Natural killer cell treated with Interleukin-12 subunit alpha and Interleukin-12 subunit beta and Interleukin-15 and Interleukin-18, amount 100 ng/mL, for 72 hours (primary cell): ENCODE results near the gene RUNX1. TPM values are rescaled to one million over a fixed set of nuclear protein-coding genes. Genes with fewer than 3 reads are reported as not detected.

Experiments
- ATAC-seq, 2 donors: fragments of 150-1000 bp; cut with Tn5 transposase in 1 of 2; sonication (Bioruptor Pico), chemical (Tn5 transposase) in 1 of 2; 2 replicates each; pipeline ENCODE4 v1.10.0; 2021
- DNase-seq: peaks from one replicate; pipeline ENCODE4 v3.0.0; 2022; ENCODE audit warnings: low spot score
- H3K27ac Mint-ChIP-seq, 2 donors: 1 replicate in 1 of 2; 2 replicates in 1 of 2; pipeline ENCODE4 v1.8.0; 2022; ENCODE audit warnings: mixed read lengths in 2 of 2, mild to moderate bottlenecking in 1 of 2, moderate library complexity in 1 of 2
- H3K27me3 Mint-ChIP-seq, 2 donors: 1 replicate in 1 of 2; 2 replicates in 1 of 2; pipeline ENCODE4 v1.8.0; 2022; ENCODE audit warnings: mixed read lengths in 2 of 2
- H3K36me3 Mint-ChIP-seq: one replicate; pipeline ENCODE4 v1.8.0; 2022; ENCODE audit warnings: mixed read lengths
- H3K4me1 Mint-ChIP-seq, 2 donors: 1 replicate in 1 of 2; 2 replicates in 1 of 2; pipeline ENCODE4 v1.8.0; 2022; ENCODE audit warnings: low read depth in 2 of 2, mixed read lengths in 2 of 2, mild to moderate bottlenecking in 1 of 2
- H3K4me3 Mint-ChIP-seq: one replicate; pipeline ENCODE4 v1.8.0; 2022; ENCODE audit warnings: mixed read lengths
- H3K9me3 Mint-ChIP-seq: 2 replicates; pipeline ENCODE4 v1.8.0; 2022; ENCODE audit warnings: mixed read lengths
- total RNA-seq, 2 donors: library from RNA; stranded (reverse); gene quantifications; one replicate each; pipeline ENCODE4 v1.2.3, GENCODE V29; 2022

RUNX1 gene
- total RNA-seq, 2 donors from 2014 or later, result 67.8 to 121 TPM

- ATAC-seq (no peak), DNase-seq (no peak)
- H3K36me3 Mint-ChIP-seq, result peaks cover 9% of the 10 kb centered on the region
- peaks cover 2% of the 10 kb centered on the region for H3K9me3 Mint-ChIP-seq
- H3K4me1 Mint-ChIP-seq, result peaks cover 75 to 78% of the 10 kb centered on the region in 2 donors
- H3K27ac Mint-ChIP-seq, result peak overlapping the region; percentile 93 to 94
- no peaks in the 10 kb centered on the region for H3K27me3 Mint-ChIP-seq
- H3K4me3 Mint-ChIP-seq, result peak overlapping the region; percentile 92
These were observed 64.6 kb downstream of the RUNX1 start for GRCh38 chr21:34984356-34985058.

- peak; percentile 88 for DNase-seq
- H3K4me3 Mint-ChIP-seq, result peak overlapping the region; percentile 92
- H3K4me1 Mint-ChIP-seq, result peaks cover 73 to 78% of the 10 kb centered on the region in 2 donors
- peak overlapping the region; percentile 93 to 94 for H3K27ac Mint-ChIP-seq
- no peaks in the 10 kb centered on the region for H3K27me3 Mint-ChIP-seq
- H3K36me3 Mint-ChIP-seq, result peaks cover 9% of the 10 kb centered on the region
- peaks cover 2% of the 10 kb centered on the region for H3K9me3 Mint-ChIP-seq
- peak; percentile 84 to 86 for ATAC-seq
These were observed 65.4 kb downstream of the RUNX1 start for GRCh38 chr21:34983680-34984086.

- Mint-ChIP-seq H3K4me3 (peak overlapping the region; percentile 26), H3K36me3 (peaks cover 9% of the 10 kb centered on the region), H3K9me3 (peaks cover 2% of the 10 kb centered on the region), H3K27ac (peak overlapping the region; percentile 93 to 94), H3K4me1 (peaks cover 59 to 64% of the 10 kb centered on the region in 2 donors), H3K27me3 (no peaks in the 10 kb centered on the region)
- no peak for DNase-seq
- ATAC-seq, result no peak
These were observed 67.3 kb downstream of the RUNX1 start for GRCh38 chr21:34981791-34982190.

- Mint-ChIP-seq H3K4me3 (no peak overlapping the region), H3K27ac (peak overlapping the region; percentile 48 to 66), H3K36me3 (peaks cover 10% of the 10 kb centered on the region), H3K9me3 (peaks cover 2% of the 10 kb centered on the region), H3K4me1 (peaks cover 56 to 64% of the 10 kb centered on the region in 2 donors), H3K27me3 (no peaks in the 10 kb centered on the region)
- ATAC-seq (no peak), DNase-seq (no peak)
These were observed 68.5 kb downstream of the RUNX1 start for GRCh38 chr21:34980423-34981115.

- Mint-ChIP-seq H3K4me1 (peaks cover 57 to 66% of the 10 kb centered on the region in 2 donors), H3K36me3 (peaks cover 8% of the 10 kb centered on the region), H3K4me3 (peak overlapping the region; percentile 24), H3K9me3 (peaks cover 2% of the 10 kb centered on the region), H3K27ac (peak overlapping the region; percentile 48 to 66), H3K27me3 (no peaks in the 10 kb centered on the region)
- ATAC-seq (peak in 1 of 2 donors; percentile 17), DNase-seq (no peak)
These were observed 69.7 kb downstream of the RUNX1 start for GRCh38 chr21:34979383-34979782.

GRCh38 chr21:34977333-34977732 is 71.8 kb downstream of the RUNX1 start:
- Mint-ChIP-seq H3K36me3 (peaks cover 6% of the 10 kb centered on the region), H3K4me1 (peaks cover 58 to 69% of the 10 kb centered on the region in 2 donors), H3K27me3 (no peaks in the 10 kb centered on the region), H3K9me3 (no peaks in the 10 kb centered on the region), H3K27ac (no peak overlapping the region), H3K4me3 (no peak overlapping the region)
- DNase-seq (no peak), ATAC-seq (no peak)

GRCh38 chr21:34974162-34974981 is 74.7 kb downstream of the RUNX1 start:
- Mint-ChIP-seq H3K36me3 (peaks cover 8% of the 10 kb centered on the region), H3K4me3 (peak overlapping the region; percentile 90), H3K27ac (peak overlapping the region; percentile 80 to 93), H3K4me1 (peaks cover 62 to 79% of the 10 kb centered on the region in 2 donors), H3K9me3 (no peaks in the 10 kb centered on the region), H3K27me3 (no peaks in the 10 kb centered on the region)
- DNase-seq, result peak; percentile 73
- ATAC-seq, result peak; percentile 86 to 93

GRCh38 chr21:34973685-34974084 is 75.4 kb downstream of the RUNX1 start:
- H3K4me1 Mint-ChIP-seq, result peaks cover 63 to 79% of the 10 kb centered on the region in 2 donors

GRCh38 chr21:34971656-34972055 is 77.4 kb downstream of the RUNX1 start:
- ATAC-seq, result no peak

More at GRCh38 chr21:34973685-34974084, 75.4 kb downstream of the RUNX1 start:
- peak overlapping the region; percentile 80 to 93 for H3K27ac Mint-ChIP-seq
- ATAC-seq, result no peak
- no peaks in the 10 kb centered on the region for H3K27me3 Mint-ChIP-seq
- H3K9me3 Mint-ChIP-seq, result no peaks in the 10 kb centered on the region
- peaks cover 13% of the 10 kb centered on the region for H3K36me3 Mint-ChIP-seq
- peak overlapping the region; percentile 90 for H3K4me3 Mint-ChIP-seq
- DNase-seq, result no peak

GRCh38 chr21:34970566-34970965 is 78.5 kb downstream of the RUNX1 start:
- Mint-ChIP-seq H3K36me3 (peaks cover 15% of the 10 kb centered on the region), H3K27me3 (no peaks in the 10 kb centered on the region), H3K4me3 (no peak overlapping the region)

More at GRCh38 chr21:34971656-34972055, 77.4 kb downstream of the RUNX1 start:
- no peak overlapping the region for H3K4me3 Mint-ChIP-seq
- peaks cover 76 to 94% of the 10 kb centered on the region in 2 donors for H3K4me1 Mint-ChIP-seq
- no peak overlapping the region for H3K27ac Mint-ChIP-seq
- DNase-seq, result no peak
- no peaks in the 10 kb centered on the region for H3K27me3 Mint-ChIP-seq
- no peaks in the 10 kb centered on the region for H3K9me3 Mint-ChIP-seq
- H3K36me3 Mint-ChIP-seq, result peaks cover 17% of the 10 kb centered on the region

GRCh38 chr21:34970167-34970500 is 79.0 kb downstream of the RUNX1 start:
- no peak overlapping the region for H3K4me3 Mint-ChIP-seq
- DNase-seq, result no peak
- no peak for ATAC-seq
- H3K4me1 Mint-ChIP-seq, result peaks cover 69 to 92% of the 10 kb centered on the region in 2 donors
- peak overlapping the region in 1 of 2 donors; percentile 72 for H3K27ac Mint-ChIP-seq
- peaks cover 13% of the 10 kb centered on the region for H3K36me3 Mint-ChIP-seq
- H3K27me3 Mint-ChIP-seq, result no peaks in the 10 kb centered on the region
- H3K9me3 Mint-ChIP-seq, result no peaks in the 10 kb centered on the region

More at GRCh38 chr21:34970566-34970965, 78.5 kb downstream of the RUNX1 start:
- Mint-ChIP-seq H3K4me1 (peaks cover 72 to 92% of the 10 kb centered on the region in 2 donors), H3K27ac (peak overlapping the region in 1 of 2 donors; percentile 72), H3K9me3 (no peaks in the 10 kb centered on the region)
- ATAC-seq (no peak), DNase-seq (no peak)

- Mint-ChIP-seq H3K27me3 (no peaks in the 10 kb centered on the region), H3K27ac (peak overlapping the region; percentile 17 to 72), H3K4me3 (peak overlapping the region; percentile 71), H3K9me3 (no peaks in the 10 kb centered on the region), H3K36me3 (peaks cover 15% of the 10 kb centered on the region), H3K4me1 (peaks cover 71 to 92% of the 10 kb centered on the region in 2 donors)
- ATAC-seq (no peak), DNase-seq (no peak)
These were observed 79.5 kb downstream of the RUNX1 start for GRCh38 chr21:34969423-34970166.
